Measurements from ENCODE around the gene GUCY2D.

GUCY2D gene

GRCh38 chr17:7992516-7992915 lies 9.9 kb upstream of the GUCY2D start:
- DNase-seq (ENCODE audit: low spot score), result no peak

- no peak for DNase-seq (ENCODE audit: low spot score)
These were observed 9.5 kb upstream of the GUCY2D start for GRCh38 chr17:7992924-7993323.

- DNase-seq (ENCODE audit: low spot score), result no peak
These were observed 8.3 kb upstream of the GUCY2D start for GRCh38 chr17:7993972-7994589.

GRCh38 chr17:7995724-7996123 lies 6.7 kb upstream of the GUCY2D start:
- no peak for DNase-seq (ENCODE audit: low spot score)

GRCh38 chr17:7997186-7997585 lies 5.2 kb upstream of the GUCY2D start:
- peak; percentile 47 for DNase-seq (ENCODE audit: low spot score)

GRCh38 chr17:8002721-8003593 lies 542 bp downstream of the GUCY2D start:
- no peak for DNase-seq (ENCODE audit: low spot score)

GRCh38 chr17:8003594-8004181 lies 1.3 kb downstream of the GUCY2D start:
- DNase-seq (ENCODE audit: low spot score), result no peak

GRCh38 chr17:8004899-8005298 lies 2.5 kb downstream of the GUCY2D start:
- DNase-seq (ENCODE audit: low spot score), result no peak

GRCh38 chr17:8005357-8005756 lies 2.9 kb downstream of the GUCY2D start:
- no peak for DNase-seq (ENCODE audit: low spot score)

GRCh38 chr17:8005967-8006730 lies 3.7 kb downstream of the GUCY2D start:
- no peak for DNase-seq (ENCODE audit: low spot score)

- DNase-seq (ENCODE audit: low spot score), result no peak
These were observed 4.6 kb downstream of the GUCY2D start for GRCh38 chr17:8006836-8007680.

GRCh38 chr17:8007836-8008235 lies 5.4 kb downstream of the GUCY2D start:
- DNase-seq (ENCODE audit: low spot score), result no peak

GRCh38 chr17:8012045-8012580 lies 9.7 kb downstream of the GUCY2D start:
- DNase-seq (ENCODE audit: low spot score), result no peak

GRCh38 chr17:8012996-8013640 lies 10.7 kb downstream of the GUCY2D start:
- DNase-seq (ENCODE audit: low spot score), result no peak

GRCh38 chr17:8013731-8014557 lies 11.5 kb downstream of the GUCY2D start:
- DNase-seq (ENCODE audit: low spot score), result no peak

GRCh38 chr17:8014558-8014850 lies 12.1 kb downstream of the GUCY2D start:
- DNase-seq (ENCODE audit: low spot score), result no peak

- no peak for DNase-seq (ENCODE audit: low spot score)
These were observed 13.0 kb downstream of the GUCY2D start for GRCh38 chr17:8015236-8015956.

- no peak for DNase-seq (ENCODE audit: low spot score)
These were observed 13.7 kb downstream of the GUCY2D start for GRCh38 chr17:8015957-8016631.
